GM21786 (cell line): ENCODE results near the gene TRIP10.

Experiments
- ATAC-seq: cut with Tn5 transposase; IDR thresholded peaks from one replicate; pipeline ENCODE4 v1.9.1; 2021; ENCODE audit not compliant: unreplicated experiment

Gene TRIP10

GRCh38 chr19:6711605-6712004, 27.9 kb upstream of the TRIP10 start:
- no peak for ATAC-seq

GRCh38 chr19:6712231-6712630, 27.2 kb upstream of the TRIP10 start:
- no peak for ATAC-seq

- no peak for ATAC-seq
Observed at GRCh38 chr19:6712692-6713670, 26.5 kb upstream of the TRIP10 start.

- ATAC-seq = no peak
Observed at GRCh38 chr19:6713773-6714692, 25.4 kb upstream of the TRIP10 start.

GRCh38 chr19:6714749-6715555, 24.5 kb upstream of the TRIP10 start:
- ATAC-seq = no peak

GRCh38 chr19:6716610-6716970, 22.9 kb upstream of the TRIP10 start:
- no peak for ATAC-seq

- ATAC-seq = no peak
Observed at GRCh38 chr19:6717036-6717435, 22.4 kb upstream of the TRIP10 start.

- no peak for ATAC-seq
Observed at GRCh38 chr19:6717441-6717971, 22.0 kb upstream of the TRIP10 start.

GRCh38 chr19:6718111-6718740, 21.3 kb upstream of the TRIP10 start:
- ATAC-seq = no peak

- ATAC-seq = no peak
Observed at GRCh38 chr19:6718741-6719539, 20.5 kb upstream of the TRIP10 start.

GRCh38 chr19:6719540-6719861, 20.0 kb upstream of the TRIP10 start:
- no peak for ATAC-seq

GRCh38 chr19:6719992-6720368, 19.5 kb upstream of the TRIP10 start:
- ATAC-seq = no peak

- ATAC-seq = no peak
Observed at GRCh38 chr19:6720369-6721137, 18.9 kb upstream of the TRIP10 start, which contains the start of gene C3. Gene C3, minus strand, starts transcription at chr19:6720650. Its CDS starts 61 bp downstream, at chr19:6720589.

- ATAC-seq = no peak
Observed at GRCh38 chr19:6721138-6721474, 18.4 kb upstream of the TRIP10 start.

- ATAC-seq = no peak
Observed at GRCh38 chr19:6721773-6722172, 17.7 kb upstream of the TRIP10 start.

- ATAC-seq = no peak
Observed at GRCh38 chr19:6723108-6723618, 16.3 kb upstream of the TRIP10 start.

- ATAC-seq = no peak
Observed at GRCh38 chr19:6723738-6724137, 15.7 kb upstream of the TRIP10 start.

GRCh38 chr19:6724631-6725492, 14.6 kb upstream of the TRIP10 start:
- no peak for ATAC-seq
